Peyer's patch (tissue), 4 donors: ENCODE results near the gene SHROOM1. TPM values are rescaled to one million over a fixed set of nuclear protein-coding genes. Genes with fewer than 3 reads are reported as not detected.
"Not testable (repeated sequence)": the region's sequence is repeated elsewhere in the genome, so short reads cannot be mapped to it uniquely, and the experiment has no call there.

Experiments
- DNase-seq, 3 donors: peaks; one replicate each; pipeline ENCODE4 v3.0.0-alpha.2; 2017 to 2019
- H3K27ac ChIP-seq, 4 donors: fragments of 200-600 bp; sonication (generic); one replicate each; pipeline ENCODE4 v1.5.1; 2016 to 2019
- H3K27me3 ChIP-seq, 2 donors: fragments of 200-600 bp; sonication (generic); one replicate each; pipeline ENCODE4 v1.5.1; 2019
- H3K36me3 ChIP-seq, 3 donors: fragments of 200-600 bp; sonication (generic); one replicate each; pipeline ENCODE4 v1.5.1; 2016 to 2019
- H3K4me1 ChIP-seq, 4 donors: fragments of 200-600 bp; sonication (generic); one replicate each; pipeline ENCODE4 v1.5.1; 2016 to 2019
- H3K4me3 ChIP-seq, 4 donors: fragments of 200-600 bp; sonication (generic); 1 replicate in 3 of 4; 2 replicates in 1 of 4; pipeline ENCODE4 v1.5.1; 2016 to 2019; ENCODE audit warnings: mild to moderate bottlenecking in 1 of 4
- H3K9me3 ChIP-seq, 4 donors: fragments of 200-600 bp; sonication (generic); one replicate each; pipeline ENCODE4 v1.5.1; 2016 to 2019; ENCODE audit warnings: mild to moderate bottlenecking in 1 of 4
- CTCF ChIP-seq, 6 experiments: fragments of 450-650 bp in 4 of 6; fragments of 200-600 bp in 2 of 6; sonication (generic) in 1 of 6; IDR thresholded peaks; one replicate each; pipeline ENCODE4 v1.5.1; 2017 to 2019; ENCODE audit warnings: antibody characterized with exemption in 6 of 6, mild to moderate bottlenecking in 3 of 6, moderate library complexity in 1 of 6
- POLR2A ChIP-seq, 2 donors: fragments of 450-650 bp; IDR thresholded peaks; one replicate each; pipeline ENCODE4 v1.5.1; 2017; ENCODE audit warnings: antibody characterized with exemption in 2 of 2, mild to moderate bottlenecking in 2 of 2, moderate library complexity in 2 of 2
- total RNA-seq, 4 donors: library from RNA; depleted of rRNA; stranded (reverse); fragments of >200 nt; gene quantifications; one replicate each; pipeline ENCODE4 v1.1.0, GENCODE V29; 2016

SHROOM1 gene
- total RNA-seq, 4 donors from 2014 or later = 14.9 to 200 (median 95.3) TPM

GRCh38 chr5:132859889-132860437 is 29.5 kb upstream of the SHROOM1 start:
- Histone ChIP-seq H3K27ac (no peak overlapping the region), H3K36me3 (no peaks in the 10 kb centered on the region), H3K4me1 (no peaks in the 10 kb centered on the region), H3K27me3 (no peaks in the 10 kb centered on the region), H3K9me3 (no peaks in the 10 kb centered on the region), H3K4me3 (no peak overlapping the region)
- no peak for TF ChIP-seq POLR2A (IDR thresholded peaks at IDR 0.05)
- TF ChIP-seq CTCF (IDR thresholded peaks at IDR 0.05) = no peak
- no peak for DNase-seq

DNA sequence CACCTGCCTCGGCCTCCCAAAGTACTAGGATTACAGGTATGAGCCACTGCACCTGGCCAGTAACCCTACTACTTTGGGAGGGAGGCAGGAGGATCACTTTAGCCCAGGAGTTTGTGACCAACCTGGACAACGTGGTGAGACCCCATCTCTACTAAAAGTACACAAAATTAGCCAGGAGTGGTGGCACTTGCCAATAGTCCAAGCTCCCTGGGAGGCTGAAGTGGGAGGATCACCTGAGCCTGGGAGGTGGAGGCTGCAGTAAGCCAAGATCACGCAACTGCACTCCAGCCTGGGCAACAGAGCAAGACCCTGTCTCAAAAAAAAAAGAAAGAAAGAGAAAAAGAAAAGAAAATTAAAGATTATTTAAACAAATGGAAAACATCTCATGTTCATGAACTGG is 25.6 kb upstream of the SHROOM1 start:
- no peak for DNase-seq
- H3K9me3 ChIP-seq = no peaks in the 10 kb centered on the region
- TF ChIP-seq POLR2A (IDR thresholded peaks at IDR 0.05) (no peak), CTCF (IDR thresholded peaks at IDR 0.05) (no peak)

DNA sequence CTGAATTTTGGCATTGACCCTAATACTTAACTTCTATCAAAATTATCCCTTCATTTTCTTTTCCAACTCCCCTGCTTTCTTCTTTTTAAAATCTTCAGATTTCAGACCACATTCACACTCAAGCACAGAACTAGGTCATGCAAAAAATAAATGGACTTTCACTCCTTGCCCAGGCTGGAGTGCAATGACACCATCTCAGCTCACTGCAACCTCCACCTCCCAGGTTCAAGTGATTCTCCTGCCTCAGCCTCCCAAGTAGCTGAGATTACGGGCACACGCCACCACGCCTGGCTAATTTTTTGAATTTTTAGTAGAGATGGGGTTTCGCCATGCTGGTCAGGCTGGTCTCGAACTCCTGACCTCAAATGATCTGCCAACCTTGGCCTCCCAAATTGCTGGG is 24.5 kb upstream of the SHROOM1 start:
- H3K4me3 ChIP-seq, H3K27ac ChIP-seq, H3K27me3 ChIP-seq, H3K36me3 ChIP-seq, DNase-seq, H3K4me1 ChIP-seq, H3K9me3 ChIP-seq: not testable (repeated sequence)

More for the DNA sequence above, 25.6 kb upstream of the SHROOM1 start:
- no peak overlapping the region for H3K4me3 ChIP-seq
- H3K27ac ChIP-seq = no peak overlapping the region
- H3K36me3 ChIP-seq = no peaks in the 10 kb centered on the region
- no peaks in the 10 kb centered on the region for H3K27me3 ChIP-seq
- H3K4me1 ChIP-seq = no peaks in the 10 kb centered on the region

DNA sequence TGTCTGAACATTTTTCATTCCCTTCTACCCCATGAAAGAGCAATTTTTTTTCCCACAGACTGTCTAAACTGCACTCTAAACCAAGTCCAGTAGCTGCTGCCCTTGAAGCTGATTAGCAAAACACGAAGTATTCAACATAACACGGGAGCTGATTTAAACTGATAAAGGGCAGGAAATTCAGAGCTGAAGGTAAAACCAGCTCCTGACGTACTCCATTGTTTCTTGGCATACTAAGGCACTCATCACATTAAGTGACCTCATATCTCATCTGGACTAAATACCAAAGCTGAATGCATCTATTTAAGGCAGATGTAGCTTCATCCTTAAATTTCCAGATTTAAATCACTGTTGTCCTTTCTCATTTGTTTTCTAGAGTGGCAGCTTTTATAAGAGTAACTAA is 23.9 kb upstream of the SHROOM1 start:
- Histone ChIP-seq H3K36me3 (no peaks in the 10 kb centered on the region), H3K27ac (no peak overlapping the region), H3K27me3 (no peaks in the 10 kb centered on the region), H3K4me1 (no peaks in the 10 kb centered on the region), H3K9me3 (no peaks in the 10 kb centered on the region), H3K4me3 (no peak overlapping the region)
- DNase-seq = no peak
- TF ChIP-seq CTCF (IDR thresholded peaks at IDR 0.05) = no peak
- TF ChIP-seq POLR2A (IDR thresholded peaks at IDR 0.05) = no peak

DNA sequence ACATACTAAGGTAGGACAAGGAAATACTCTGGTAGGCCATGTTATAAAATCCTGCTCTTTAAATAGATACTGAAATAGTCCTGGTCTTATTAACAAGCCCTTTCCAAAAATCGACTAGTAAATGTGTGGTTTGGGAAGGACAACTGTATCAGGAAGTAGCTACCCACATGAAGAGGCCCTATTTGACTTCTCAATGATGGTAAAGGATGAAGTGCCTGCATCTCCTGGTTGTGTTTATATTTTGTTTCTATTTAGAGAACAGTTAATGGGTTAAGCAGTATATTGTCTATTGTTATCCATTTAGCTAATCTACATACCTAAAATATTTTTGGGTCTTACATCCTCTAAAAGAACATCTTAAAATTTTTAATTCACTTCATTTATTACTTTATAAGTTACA is 23.3 kb upstream of the SHROOM1 start:
- TF ChIP-seq POLR2A (IDR thresholded peaks at IDR 0.05) (no peak), CTCF (IDR thresholded peaks at IDR 0.05) (no peak)
- no peak for DNase-seq
- Histone ChIP-seq H3K27me3 (no peaks in the 10 kb centered on the region), H3K27ac (no peak overlapping the region), H3K4me3 (no peak overlapping the region), H3K36me3 (no peaks in the 10 kb centered on the region), H3K9me3 (no peaks in the 10 kb centered on the region), H3K4me1 (no peaks in the 10 kb centered on the region)

GRCh38 chr5:132853323-132853722 is 22.9 kb upstream of the SHROOM1 start:
- TF ChIP-seq CTCF (IDR thresholded peaks at IDR 0.05) (no peak), POLR2A (IDR thresholded peaks at IDR 0.05) (no peak)
- H3K4me1 ChIP-seq = no peaks in the 10 kb centered on the region
- H3K36me3 ChIP-seq = no peaks in the 10 kb centered on the region
- H3K27me3 ChIP-seq = no peaks in the 10 kb centered on the region
- DNase-seq = no peak
- no peaks in the 10 kb centered on the region for H3K9me3 ChIP-seq
- H3K27ac ChIP-seq = no peak overlapping the region
- no peak overlapping the region for H3K4me3 ChIP-seq
